Kidney capillary endothelial cell (primary cell): ENCODE results near the gene MORN2.

Experiments used
- DNase-seq: peaks from one replicate; pipeline ENCODE4 v3.0.0-alpha.2; 2018; ENCODE audit warnings: low spot score

Gene MORN2

DNA sequence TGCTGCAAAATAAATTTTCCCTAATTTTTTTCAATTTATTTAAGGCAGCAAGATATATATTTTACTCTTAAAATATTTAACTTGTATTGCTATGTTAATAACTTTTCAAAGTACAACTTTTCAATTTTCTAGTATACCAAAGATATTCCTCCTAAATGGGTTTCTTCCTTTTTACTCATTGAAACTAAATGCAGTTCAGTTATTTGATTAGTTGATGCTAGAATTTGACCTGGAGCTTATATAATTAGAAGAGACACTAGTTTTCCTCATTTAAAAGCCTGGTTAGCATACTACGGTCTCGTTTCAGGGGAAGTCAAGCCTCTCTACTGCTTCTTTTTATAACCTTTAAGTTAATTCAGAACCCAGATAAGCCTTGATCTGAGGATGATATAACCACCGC lies 13.8 kb downstream of the MORN2 start, which contains the start of gene ARHGEF33:
Gene ARHGEF33 (plus strand): TSS at position 301 of the 400 bp plus-strand sequence. CDS start 29,573 bp downstream, outside the sequence.
- DNase-seq, result no peak

DNA sequence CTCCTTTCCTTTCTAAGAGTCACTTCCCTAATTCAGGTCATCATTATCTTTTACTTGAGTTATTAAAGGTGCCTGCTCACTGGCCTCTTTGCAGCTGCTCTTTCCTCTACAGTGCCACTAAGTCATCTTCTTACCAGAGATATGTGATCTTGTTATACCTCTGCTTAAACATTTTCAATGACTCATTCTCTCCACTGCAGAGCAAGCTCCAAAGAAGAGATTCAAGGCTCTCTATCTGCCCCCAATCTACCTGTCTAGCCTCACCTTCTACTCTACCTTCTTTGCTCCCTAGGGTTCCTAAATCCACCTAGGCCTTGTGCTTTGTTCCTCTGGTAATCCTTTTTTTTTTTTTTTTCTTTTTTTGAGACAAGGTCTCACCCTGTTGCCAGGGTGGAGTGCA lies 17.0 kb downstream of the MORN2 start:
- no peak for DNase-seq

DNA sequence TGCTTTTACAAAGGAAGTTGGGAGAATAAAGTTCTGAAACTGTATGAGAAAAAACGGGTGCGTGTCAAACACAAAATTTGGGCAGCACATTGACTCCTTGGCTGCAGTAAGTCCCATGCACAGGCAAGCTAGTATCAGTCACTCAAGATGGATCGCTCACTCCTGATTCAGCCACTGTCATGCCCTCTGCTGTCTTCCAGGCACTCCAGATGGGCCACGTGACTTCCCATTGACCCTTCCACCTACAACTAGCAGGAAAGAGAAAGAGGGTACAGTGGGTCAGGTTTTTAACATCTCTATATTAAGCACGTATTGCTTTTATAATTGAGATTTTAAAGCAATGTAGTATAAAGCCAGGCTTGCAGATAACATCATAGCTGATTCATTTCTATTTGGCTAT lies 22.5 kb downstream of the MORN2 start:
- DNase-seq, result no peak

DNA sequence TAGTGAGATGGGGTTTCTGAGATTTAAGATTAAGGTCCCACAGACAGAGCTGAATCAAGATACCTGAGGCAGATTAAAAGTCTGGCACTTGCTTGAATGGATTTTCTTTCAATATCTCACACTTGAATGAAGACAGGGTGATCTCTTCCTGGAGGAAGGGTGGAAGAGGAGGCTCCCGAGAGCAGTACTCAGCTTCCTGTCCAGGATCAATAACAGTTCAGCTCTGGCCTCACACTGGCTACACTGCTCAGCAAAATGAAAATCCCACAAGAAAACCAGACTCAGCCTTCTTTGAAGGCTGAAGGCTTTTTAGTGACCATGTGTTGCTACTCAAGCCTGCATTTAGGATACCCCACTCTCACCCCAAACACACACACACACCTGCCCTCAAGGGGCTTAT lies 24.9 kb downstream of the MORN2 start:
- DNase-seq, result no peak

DNA sequence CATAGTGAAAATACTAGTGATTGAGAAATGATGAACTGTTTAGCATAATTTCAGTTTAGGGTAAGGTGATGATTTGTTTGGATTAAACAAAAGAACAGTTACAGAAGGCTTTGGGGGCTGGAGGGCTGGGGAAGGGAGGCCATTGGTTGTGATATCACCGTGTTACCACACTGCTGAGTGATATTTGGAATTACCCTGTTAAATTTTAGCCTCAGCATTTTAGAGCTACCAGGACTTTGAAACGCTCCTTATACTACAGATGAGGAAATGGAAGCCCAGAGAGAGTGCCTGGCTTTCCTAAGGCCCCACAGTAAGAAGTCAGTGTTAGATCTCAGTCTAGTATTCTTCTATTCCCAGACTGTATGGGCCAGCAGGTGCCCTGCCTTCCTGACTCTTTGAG lies 29.5 kb downstream of the MORN2 start:
- no peak for DNase-seq

DNA sequence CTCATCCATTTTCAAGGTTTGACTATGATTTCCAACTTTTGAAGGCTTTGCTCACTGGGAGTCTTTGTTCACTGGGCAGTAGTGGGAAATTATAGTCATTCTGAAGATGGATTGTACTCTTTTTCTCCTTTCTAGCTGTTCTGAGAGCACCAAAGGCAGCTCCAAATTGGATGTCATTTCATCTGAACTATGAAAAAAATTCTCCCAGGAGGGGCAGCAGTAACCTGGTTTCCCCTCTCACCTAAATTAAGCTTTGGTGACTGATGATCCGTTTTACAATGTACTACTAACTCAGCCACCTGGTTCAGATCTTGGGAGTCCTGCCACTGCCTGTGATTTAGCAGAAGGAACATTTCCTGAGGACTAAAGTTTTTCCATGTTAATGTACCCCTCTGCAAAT lies 31.5 kb downstream of the MORN2 start:
- DNase-seq, result no peak

DNA sequence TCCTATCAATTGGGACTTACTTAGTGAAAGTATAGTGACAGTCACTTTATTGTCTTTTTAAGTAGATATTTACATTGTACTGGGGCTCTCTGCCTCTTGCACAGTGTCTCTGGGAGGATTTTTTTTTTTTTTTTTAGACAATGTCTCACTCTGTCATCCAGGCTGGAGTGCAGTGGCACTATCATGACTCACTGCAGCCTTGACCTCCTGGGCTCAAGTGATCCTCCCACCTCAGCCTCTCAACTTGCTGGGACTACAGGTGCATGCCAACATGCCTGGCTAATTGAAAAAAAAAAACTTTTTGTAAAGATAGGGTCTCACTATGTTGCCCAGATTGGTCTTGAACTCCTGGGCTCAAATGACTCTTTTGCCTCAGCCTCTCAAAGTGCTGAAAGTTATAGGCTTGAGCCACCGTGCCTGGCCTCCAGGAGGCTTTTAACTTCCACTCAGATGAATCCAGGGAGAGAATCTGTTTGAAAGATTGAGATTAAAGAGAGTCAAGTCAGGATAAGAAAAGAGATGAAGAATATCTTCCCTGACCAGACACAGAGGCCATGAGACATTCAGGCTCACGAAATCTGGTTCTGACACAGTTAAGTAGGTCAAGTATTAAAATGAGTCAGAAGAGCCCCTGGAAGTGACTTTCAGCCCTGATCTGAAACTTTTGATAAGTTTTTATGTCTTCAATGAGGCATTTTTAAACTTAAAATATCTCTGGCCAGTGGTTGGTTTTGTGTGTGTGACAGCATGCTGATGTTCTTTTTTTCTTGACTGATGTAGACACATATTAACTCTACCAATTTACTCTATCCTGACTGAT lies 32.2 kb downstream of the MORN2 start:
- no peak for DNase-seq

DNA sequence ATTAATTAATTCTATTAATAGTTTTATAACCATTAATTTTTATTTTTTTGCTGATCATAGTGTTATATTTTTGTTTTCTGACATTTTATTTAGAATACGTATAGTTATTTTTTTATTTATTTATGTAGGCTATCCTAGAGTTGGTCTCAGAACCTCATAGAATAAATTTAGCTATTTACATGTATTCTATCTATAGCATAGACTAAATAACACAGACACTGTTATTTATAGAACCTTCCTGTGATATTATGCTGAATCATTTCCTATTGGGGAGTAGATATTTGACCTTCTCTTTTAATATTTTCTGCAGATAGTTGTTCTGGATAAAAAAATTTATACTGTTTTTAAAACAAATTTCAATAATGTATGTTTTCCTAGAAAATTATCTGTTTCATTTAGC lies 34.1 kb downstream of the MORN2 start:
- DNase-seq, result peak; percentile 38

DNA sequence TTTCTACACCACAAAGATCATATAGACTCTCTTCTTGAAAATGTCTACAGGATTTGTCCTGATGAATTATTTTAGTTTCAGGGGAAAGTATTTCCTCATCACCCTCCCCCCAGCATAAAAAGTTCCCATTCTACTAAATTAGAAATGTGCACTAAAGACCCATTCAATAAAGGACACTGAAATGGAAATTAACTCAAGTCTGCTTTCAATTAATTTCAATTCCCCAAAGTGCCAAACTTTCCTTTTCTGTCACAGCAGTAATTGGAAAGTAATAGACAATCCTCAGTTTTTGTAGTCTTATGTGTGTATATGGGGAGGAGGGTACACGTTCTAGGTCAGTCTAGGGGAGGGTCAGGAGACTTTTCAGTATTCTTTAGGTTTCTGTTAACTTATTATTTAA lies 35.4 kb downstream of the MORN2 start:
- DNase-seq, result no peak

DNA sequence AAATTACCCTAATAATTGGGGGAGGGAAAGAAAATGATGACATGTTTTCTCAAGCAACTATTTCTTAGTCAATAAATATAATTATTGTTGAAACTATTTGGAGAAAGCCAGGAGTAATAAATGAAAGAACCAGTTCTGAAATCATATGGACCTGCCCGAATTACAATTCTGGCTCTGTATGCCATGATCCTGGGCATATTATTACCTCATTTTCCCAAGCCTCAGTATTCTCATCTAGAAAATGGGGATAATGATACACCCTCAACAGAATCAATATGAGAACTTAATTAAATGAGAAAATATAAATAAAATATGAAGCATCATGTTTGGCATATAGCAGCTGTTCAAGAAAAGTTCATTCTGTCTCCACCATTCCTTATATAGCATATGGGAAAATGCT lies 36.8 kb downstream of the MORN2 start:
- no peak for DNase-seq

DNA sequence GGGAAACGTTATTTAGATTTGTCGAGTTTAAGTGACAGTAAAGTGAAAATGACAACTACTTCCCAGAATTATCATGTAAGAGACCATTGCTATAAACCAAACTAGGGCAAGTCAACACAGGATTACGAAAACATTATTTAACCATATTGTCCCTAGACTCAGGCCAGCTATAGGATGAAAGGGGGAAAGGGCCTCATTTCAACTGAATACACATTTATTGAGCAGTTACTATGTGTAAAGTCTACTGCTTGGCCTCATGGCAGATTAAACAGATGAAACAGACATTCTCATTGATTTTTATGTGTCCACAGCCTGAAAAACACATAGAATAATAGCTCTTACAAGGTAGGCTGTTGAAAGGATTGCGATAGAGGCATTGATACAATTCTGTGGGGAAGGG lies 46.6 kb downstream of the MORN2 start:
- no peak for DNase-seq

DNA sequence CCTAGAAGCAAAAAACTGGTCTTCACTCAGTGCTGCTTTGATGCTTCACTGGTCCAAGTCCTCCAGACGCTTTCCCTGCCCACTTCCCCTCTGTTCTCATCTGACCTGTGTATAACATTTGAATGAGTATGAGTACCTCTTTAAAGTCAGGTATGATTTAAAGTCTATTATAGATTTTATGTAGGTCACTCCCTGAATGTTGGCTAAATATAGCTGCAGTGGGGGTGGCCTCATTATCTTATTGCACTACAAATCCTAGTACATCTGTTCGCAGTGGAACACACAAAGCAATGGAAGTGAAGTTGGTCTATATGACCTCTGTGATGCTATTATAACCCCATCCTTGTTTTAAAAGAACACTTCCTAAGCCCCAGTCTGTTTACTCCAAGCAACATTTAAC lies 47.1 kb downstream of the MORN2 start:
- DNase-seq, result no peak

DNA sequence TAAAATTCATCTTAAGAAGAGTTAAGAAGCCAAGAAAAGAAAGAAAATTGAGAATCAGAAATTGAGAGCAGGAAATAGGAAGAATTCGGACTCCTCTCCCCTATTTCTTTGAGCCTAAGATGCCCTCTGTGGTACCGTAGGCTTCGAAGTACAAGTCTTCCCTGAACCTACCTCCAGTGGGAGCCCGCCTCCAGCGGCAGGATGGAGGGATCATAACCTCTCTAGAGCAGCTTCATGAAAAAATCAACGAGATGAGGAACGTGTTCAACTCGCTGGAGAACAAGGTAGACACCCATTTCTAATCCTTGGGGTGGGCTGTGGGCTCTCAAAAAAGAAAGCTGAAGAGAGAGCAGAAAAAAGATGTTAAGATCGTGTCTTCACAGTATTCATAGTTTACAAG lies 50.2 kb downstream of the MORN2 start:
- DNase-seq, result no peak

DNA sequence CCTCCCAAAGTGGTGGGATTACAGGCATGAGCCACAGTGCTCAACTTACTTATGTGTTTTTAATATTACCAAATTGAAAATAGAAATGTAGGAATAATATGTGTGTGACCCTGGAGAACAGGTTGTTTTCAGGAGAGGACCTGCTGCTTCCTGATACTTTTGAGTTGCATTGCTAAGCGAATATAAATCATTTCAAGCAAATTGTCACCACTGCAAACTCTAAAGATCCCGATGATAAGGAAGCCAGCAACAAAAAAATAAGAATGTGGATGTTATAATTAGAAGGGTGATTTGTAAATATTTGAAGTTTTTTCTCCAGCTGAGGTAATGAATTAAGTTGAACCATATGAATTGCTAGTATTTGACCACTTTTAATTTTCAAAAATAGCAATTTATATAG lies 54.8 kb downstream of the MORN2 start:
- DNase-seq, result no peak
